PC-9 (cell line): Measurements from ENCODE around the gene CLCN1. TPM values are rescaled to one million over a fixed set of nuclear protein-coding genes. Genes with fewer than 3 reads are reported as not detected.

Source experiments
- Bru-seq: library from RNA; stranded (reverse); fragments of 400-500 nt; gene quantifications from one replicate; lab custom pipeline; 2021; lab: Mats Ljungman, UMichigan
- BruChase-seq, 2 experiments: library from RNA; stranded (reverse); fragments of 400-500 nt; gene quantifications; one replicate each; lab custom pipeline; 2021; lab: Mats Ljungman, UMichigan
- BruUV-seq: library from RNA; stranded (reverse); fragments of 400-500 nt; replicated peaks from 2 replicates; lab custom pipeline; 2021; lab: Mats Ljungman, UMichigan
- CTCF ChIA-PET: fragments of 300-600 bp; sonication (Branson Sonifier 250); formaldehyde crosslinking; loops from one replicate; lab custom pipeline; 2022; ENCODE audit warnings: antibody characterized with exemption; lab: Charles Lee
- POLR2A ChIA-PET: fragments of 300-600 bp; sonication (Branson Sonifier 250); formaldehyde crosslinking; loops from one replicate; lab custom pipeline; 2022; ENCODE audit warnings: antibody characterized with exemption; ENCODE audit not compliant: unreplicated experiment; lab: Charles Lee
- DNase-seq, 2 experiments: peaks; one replicate each; pipeline versions ENCODE4 v3.0.0 to v3.0.0-alpha.2; 2015 to 2022; ENCODE audit warnings: mixed read lengths in 1 of 2
- H2AFZ ChIP-seq: fragments of 200-600 bp; sonication (generic); 2 replicates; pipeline ENCODE4 v1.8.1; 2017; ENCODE audit warnings: antibody characterized with exemption
- H3F3A ChIP-seq: fragments of 200-600 bp; sonication (generic); 2 replicates; pipeline ENCODE4 v1.8.1; 2017; ENCODE audit warnings: antibody characterized with exemption, mild to moderate bottlenecking, low read depth; ENCODE audit not compliant: insufficient read depth
- H3K27ac ChIP-seq: fragments of 200-600 bp; sonication (generic); 2 replicates; pipeline ENCODE4 v1.6.1; 2016; ENCODE audit warnings: mixed run types
- H3K27me3 ChIP-seq: fragments of 200-600 bp; sonication (generic); 2 replicates; pipeline ENCODE4 v1.6.1; 2016; ENCODE audit warnings: low read depth, mixed run types; ENCODE audit not compliant: insufficient read depth
- H3K36me3 ChIP-seq: fragments of 200-600 bp; sonication (generic); 2 replicates; pipeline ENCODE4 v1.6.1; 2016; ENCODE audit warnings: low read depth, mixed run types
- H3K4me1 ChIP-seq: fragments of 200-600 bp; sonication (generic); replicated peaks from 2 replicates; pipeline ENCODE4 v1.6.1; 2016; ENCODE audit warnings: mixed run types; ENCODE audit not compliant: insufficient read depth
- H3K4me2 ChIP-seq: fragments of 200-600 bp; sonication (generic); 2 replicates; pipeline ENCODE4 v1.6.1; 2017; ENCODE audit warnings: mixed run types
- H3K4me3 ChIP-seq: fragments of 200-600 bp; sonication (generic); 2 replicates; pipeline ENCODE4 v1.6.1; 2016; ENCODE audit warnings: mixed run types
- H3K79me2 ChIP-seq: fragments of 200-600 bp; sonication (generic); 2 replicates; pipeline ENCODE4 v1.6.1; 2017; ENCODE audit warnings: low read depth, mixed run types
- H3K9me2 ChIP-seq: fragments of 200-600 bp; sonication (generic); 2 replicates; pipeline ENCODE4 v1.8.1; 2017; ENCODE audit warnings: mild to moderate bottlenecking; ENCODE audit not compliant: insufficient read depth
- H3K9me3 ChIP-seq: fragments of 200-600 bp; sonication (generic); 2 replicates; pipeline ENCODE4 v1.8.1; 2016; ENCODE audit warnings: low read depth; ENCODE audit not compliant: insufficient read depth
- H4K20me1 ChIP-seq: fragments of 200-600 bp; sonication (generic); 2 replicates; pipeline ENCODE4 v1.8.1; 2017; ENCODE audit not compliant: insufficient read depth
- EZH2 ChIP-seq: fragments of 200-600 bp; sonication (generic); IDR thresholded peaks from 2 replicates; pipeline ENCODE4 v1.8.0; 2017; ENCODE audit warnings: antibody characterized with exemption, low read depth
- intact Hi-C: fragments of 100-400 bp; cut with micrococcal nuclease; formaldehyde crosslinking; loops from one replicate; pipeline ENCODE4 v1.10.0; 2022; ENCODE audit not compliant: unreplicated experiment
- long read RNA-seq: library from polyadenylated mRNA; stranded (forward); transcript quantifications from one replicate; pipeline ENCODE4 v2.0.0, GENCODE V29; 2022
- total RNA-seq: library from RNA; stranded (reverse); gene quantifications from 2 replicates; pipeline ENCODE4 v1.2.3, GENCODE V29; 2021
- TF ChIP-seq, protein P1 (sequence below): fragments of 200-600 bp; sonication (generic); conservative IDR thresholded peaks from 2 replicates; pipeline ENCODE4 v1.6.1; 2017; ENCODE audit warnings: mixed run types, antibody characterized with exemption, mild to moderate bottlenecking, moderate library complexity

CLCN1 gene
- 0.15 TPM in 1 of 2 replicates, not detected in the other for total RNA-seq
- Bru-seq, nascent RNA, result percentile 17 among the genes with signal in this experiment
- BruChase-seq, experiment 1, labeled RNA remaining after a 2-hour chase, result percentile 24 among the genes with signal in this experiment
- percentile 20 among the genes with signal in this experiment for BruChase-seq, experiment 2, labeled RNA remaining after a 6-hour chase
- long read RNA-seq, result 0 reads

DNA sequence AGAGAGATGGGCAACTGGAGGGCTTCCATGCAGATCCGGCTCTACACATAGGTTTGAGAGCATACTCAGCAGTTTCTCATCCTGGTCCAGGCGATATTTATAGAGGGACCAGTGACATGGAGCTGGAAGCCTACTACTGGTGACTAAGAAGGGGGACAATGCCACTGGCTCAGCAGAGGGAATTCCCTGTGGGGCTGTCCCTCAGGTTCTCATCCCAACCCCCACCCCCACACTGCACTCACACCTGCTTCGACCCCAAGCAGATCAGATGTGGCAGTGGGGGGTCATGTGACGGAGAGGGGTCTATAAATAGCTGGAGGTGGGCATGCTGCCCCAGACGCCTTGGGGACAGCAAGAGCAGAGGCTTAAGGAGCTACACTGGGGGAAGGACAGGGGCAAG is at the start of gene CLCN1:
Gene CLCN1, plus strand, starts transcription at position 336 of the 400 bp plus-strand sequence. CDS start 102 bp downstream, outside the sequence.
- no peak within 1 kb of the TSS for H2AFZ ChIP-seq
- no peaks in the 10 kb centered on the region for H3K27me3 ChIP-seq
- ChIA-PET CTCF (no interaction called here), POLR2A (no interaction called here)
- H3K4me1 ChIP-seq, result no peaks in the 10 kb centered on the region; the same call in 1 of the 2 replicates
- no peaks in the 10 kb centered on the region for H4K20me1 ChIP-seq
- intact Hi-C loops, result no loop called here
- no peaks in the 10 kb centered on the region for H3K9me3 ChIP-seq
- no peak within 1 kb of the TSS for H3K27ac ChIP-seq
- no peak within 1 kb of the TSS for H3K4me2 ChIP-seq
- no peak for TF ChIP-seq EZH2
- TF ChIP-seq, protein P1, sequence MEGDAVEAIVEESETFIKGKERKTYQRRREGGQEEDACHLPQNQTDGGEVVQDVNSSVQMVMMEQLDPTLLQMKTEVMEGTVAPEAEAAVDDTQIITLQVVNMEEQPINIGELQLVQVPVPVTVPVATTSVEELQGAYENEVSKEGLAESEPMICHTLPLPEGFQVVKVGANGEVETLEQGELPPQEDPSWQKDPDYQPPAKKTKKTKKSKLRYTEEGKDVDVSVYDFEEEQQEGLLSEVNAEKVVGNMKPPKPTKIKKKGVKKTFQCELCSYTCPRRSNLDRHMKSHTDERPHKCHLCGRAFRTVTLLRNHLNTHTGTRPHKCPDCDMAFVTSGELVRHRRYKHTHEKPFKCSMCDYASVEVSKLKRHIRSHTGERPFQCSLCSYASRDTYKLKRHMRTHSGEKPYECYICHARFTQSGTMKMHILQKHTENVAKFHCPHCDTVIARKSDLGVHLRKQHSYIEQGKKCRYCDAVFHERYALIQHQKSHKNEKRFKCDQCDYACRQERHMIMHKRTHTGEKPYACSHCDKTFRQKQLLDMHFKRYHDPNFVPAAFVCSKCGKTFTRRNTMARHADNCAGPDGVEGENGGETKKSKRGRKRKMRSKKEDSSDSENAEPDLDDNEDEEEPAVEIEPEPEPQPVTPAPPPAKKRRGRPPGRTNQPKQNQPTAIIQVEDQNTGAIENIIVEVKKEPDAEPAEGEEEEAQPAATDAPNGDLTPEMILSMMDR, result no peak
- no peak within 1 kb of the TSS for H3K4me3 ChIP-seq
- DNase-seq, result no peak
- H3K9me2 ChIP-seq, result no peaks in the 10 kb centered on the region
- BruUV-seq, result no TSS peak
- H3K79me2 ChIP-seq, result no peaks in the 10 kb centered on the region
- H3K36me3 ChIP-seq, result no peaks in the 10 kb centered on the region
- no peaks in the 10 kb centered on the region for H3F3A ChIP-seq

DNA sequence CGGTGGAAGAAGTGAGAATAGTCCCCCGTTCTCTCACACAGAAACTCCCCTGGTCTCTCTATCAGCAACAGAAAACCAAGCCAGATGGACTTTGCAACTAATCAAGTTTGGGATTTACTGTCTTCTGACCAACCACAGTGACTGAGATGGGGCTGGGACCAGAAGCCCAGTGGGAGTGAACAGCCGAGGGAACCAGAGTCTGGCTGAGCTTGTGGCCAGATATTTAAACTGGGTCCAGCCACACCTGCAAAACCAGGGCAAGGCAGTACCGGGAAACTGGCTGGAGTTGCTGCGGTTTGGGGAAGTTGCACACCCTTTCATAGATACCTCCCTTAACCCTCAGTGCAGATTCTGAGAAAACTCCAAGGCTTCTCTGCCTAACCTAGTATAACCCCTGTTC is 46.7 kb upstream of the CLCN1 start:
- H3K36me3 ChIP-seq, result peaks cover 35% of the 10 kb centered on the region
- H3K9me3 ChIP-seq, result no peaks in the 10 kb centered on the region
- H3K4me3 ChIP-seq, result no peak overlapping the region
- intact Hi-C loops, result no loop called here
- H3K27me3 ChIP-seq, result no peaks in the 10 kb centered on the region
- TF ChIP-seq EZH2, result no peak
- TF ChIP-seq, protein P1, result no peak
- no TSS peak for BruUV-seq
- H3K27ac ChIP-seq, result no peak overlapping the region
- ChIA-PET CTCF (interaction anchor here (0.5 kb wide), 1 partner anchor 22 kb away, joined by 4 read pairs; no protein-coding TSS in a partner anchor), POLR2A (interaction anchor here (0.6 kb wide), 2 partner anchors 10 to 16 kb away, joined by 3 read pairs; no protein-coding TSS in a partner anchor)
- H4K20me1 ChIP-seq, result no peaks in the 10 kb centered on the region
- H3K4me1 ChIP-seq, result peaks cover 14% of the 10 kb centered on the region
- DNase-seq, result no peak
- H3K9me2 ChIP-seq, result no peaks in the 10 kb centered on the region
- peaks cover 21% of the 10 kb centered on the region for H3K79me2 ChIP-seq
- H3F3A ChIP-seq, result peaks cover 32% of the 10 kb centered on the region
- H3K4me2 ChIP-seq, result no peak overlapping the region
- no peak overlapping the region for H2AFZ ChIP-seq

DNA sequence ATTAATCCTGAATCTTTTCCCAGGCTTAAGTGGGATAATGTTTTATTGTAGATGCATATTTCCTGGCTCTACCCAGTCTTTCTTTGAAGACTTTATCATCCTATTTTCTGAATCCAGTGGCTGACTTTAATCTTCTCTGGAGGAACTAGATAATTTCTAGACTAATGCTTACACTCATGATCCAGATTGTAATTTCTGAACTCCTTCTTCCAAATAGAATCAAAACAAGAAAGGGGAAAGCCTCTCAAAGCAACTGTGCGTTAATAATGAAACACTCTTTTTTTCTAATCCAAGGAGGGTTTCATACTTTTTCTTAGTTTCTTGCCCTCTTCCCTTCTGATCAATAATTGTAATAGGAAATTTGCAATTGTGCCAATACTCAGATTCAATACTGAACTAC is 44.7 kb upstream of the CLCN1 start:
- no peaks in the 10 kb centered on the region for H3K9me2 ChIP-seq
- no peaks in the 10 kb centered on the region for H3K9me3 ChIP-seq
- no peak overlapping the region for H2AFZ ChIP-seq
- ChIA-PET POLR2A (interaction anchor here (0.6 to 0.7 kb wide), 3 partner anchors 12 to 25 kb away, joined by 5 to 11 read pairs (median 11); no protein-coding TSS in a partner anchor), CTCF (interaction anchor here (0.6 kb wide), 1 partner anchor 31 kb away, joined by 4 read pairs; no protein-coding TSS in a partner anchor)
- peaks cover 24% of the 10 kb centered on the region for H3K36me3 ChIP-seq
- H4K20me1 ChIP-seq, result no peaks in the 10 kb centered on the region
- no peak overlapping the region for H3K27ac ChIP-seq
- H3K4me3 ChIP-seq, result no peak overlapping the region
- peaks cover 1% of the 10 kb centered on the region for H3K79me2 ChIP-seq
- H3K27me3 ChIP-seq, result no peaks in the 10 kb centered on the region
- intact Hi-C loops, result no loop called here
- no peak for DNase-seq
- TF ChIP-seq, protein P1, result no peak
- no peak for TF ChIP-seq EZH2
- BruUV-seq, result no TSS peak
- no peak overlapping the region for H3K4me2 ChIP-seq
- H3F3A ChIP-seq, result peaks cover 22% of the 10 kb centered on the region
- no peaks in the 10 kb centered on the region for H3K4me1 ChIP-seq
